GM19240 (cell line): ENCODE results near the gene ZBTB18.
"Not testable (repeated sequence)": the region's sequence is repeated elsewhere in the genome, so short reads cannot be mapped to it uniquely, and the experiment has no call there.

Experiments
- DNase-seq: peaks from one replicate; pipeline ENCODE4 v3.0.0; 2011; ENCODE audit warnings: low spot score; ENCODE audit not compliant: insufficient read length

ZBTB18 gene

GRCh38 chr1:244050835-244051444 is at the start of gene ZBTB18:
Gene ZBTB18, plus strand, starts transcription at chr1:244051283. Its CDS starts 149 bp downstream, at chr1:244051432.
- no peak for DNase-seq

GRCh38 chr1:244002721-244003120 is 48.4 kb upstream of the ZBTB18 start:
- no peak for DNase-seq

- DNase-seq: no peak
Measured at GRCh38 chr1:244005455-244005854, 45.6 kb upstream of the ZBTB18 start.

- DNase-seq: no peak
Measured at GRCh38 chr1:244006381-244006901, 44.6 kb upstream of the ZBTB18 start.

GRCh38 chr1:244006961-244007360 is 44.1 kb upstream of the ZBTB18 start:
- DNase-seq: no peak

GRCh38 chr1:244010191-244010590 is 40.9 kb upstream of the ZBTB18 start:
- no peak for DNase-seq

- no peak for DNase-seq
Measured at GRCh38 chr1:244010703-244011123, 40.4 kb upstream of the ZBTB18 start.

GRCh38 chr1:244011271-244011670 is 39.8 kb upstream of the ZBTB18 start:
- no peak for DNase-seq

- no peak for DNase-seq
Measured at GRCh38 chr1:244011786-244012185, 39.3 kb upstream of the ZBTB18 start.

- DNase-seq: no peak
Measured at GRCh38 chr1:244012202-244012601, 38.9 kb upstream of the ZBTB18 start.

- DNase-seq: no peak
Measured at GRCh38 chr1:244013100-244013499, 38.0 kb upstream of the ZBTB18 start.

- DNase-seq: not testable (repeated sequence)
Measured at GRCh38 chr1:244014862-244015261, 36.2 kb upstream of the ZBTB18 start.

GRCh38 chr1:244019982-244020485 is 31.0 kb upstream of the ZBTB18 start:
- no peak for DNase-seq

- DNase-seq: no peak
Measured at GRCh38 chr1:244021427-244021826, 29.7 kb upstream of the ZBTB18 start.

GRCh38 chr1:244022311-244022710 is 28.8 kb upstream of the ZBTB18 start:
- no peak for DNase-seq

GRCh38 chr1:244022864-244023440 is 28.1 kb upstream of the ZBTB18 start:
- DNase-seq: no peak

GRCh38 chr1:244027491-244028145 is 23.5 kb upstream of the ZBTB18 start:
- no peak for DNase-seq

GRCh38 chr1:244028701-244029100 is 22.4 kb upstream of the ZBTB18 start:
- DNase-seq: no peak

- no peak for DNase-seq
Measured at GRCh38 chr1:244029124-244029523, 22.0 kb upstream of the ZBTB18 start.

GRCh38 chr1:244030481-244031040 is 20.5 kb upstream of the ZBTB18 start:
- no peak for DNase-seq

GRCh38 chr1:244035358-244035757 is 15.7 kb upstream of the ZBTB18 start:
- no peak for DNase-seq

GRCh38 chr1:244037252-244037651 is 13.8 kb upstream of the ZBTB18 start:
- no peak for DNase-seq
